Measurements from ENCODE around the gene PRKAR1B. TPM values are rescaled to one million over a fixed set of nuclear protein-coding genes. Genes with fewer than 3 reads are reported as not detected.

PRKAR1B gene
- total and polyA plus RNA-seq, 8 donors, result 4.5 to 45.8 (median 11.1) TPM

DNA sequence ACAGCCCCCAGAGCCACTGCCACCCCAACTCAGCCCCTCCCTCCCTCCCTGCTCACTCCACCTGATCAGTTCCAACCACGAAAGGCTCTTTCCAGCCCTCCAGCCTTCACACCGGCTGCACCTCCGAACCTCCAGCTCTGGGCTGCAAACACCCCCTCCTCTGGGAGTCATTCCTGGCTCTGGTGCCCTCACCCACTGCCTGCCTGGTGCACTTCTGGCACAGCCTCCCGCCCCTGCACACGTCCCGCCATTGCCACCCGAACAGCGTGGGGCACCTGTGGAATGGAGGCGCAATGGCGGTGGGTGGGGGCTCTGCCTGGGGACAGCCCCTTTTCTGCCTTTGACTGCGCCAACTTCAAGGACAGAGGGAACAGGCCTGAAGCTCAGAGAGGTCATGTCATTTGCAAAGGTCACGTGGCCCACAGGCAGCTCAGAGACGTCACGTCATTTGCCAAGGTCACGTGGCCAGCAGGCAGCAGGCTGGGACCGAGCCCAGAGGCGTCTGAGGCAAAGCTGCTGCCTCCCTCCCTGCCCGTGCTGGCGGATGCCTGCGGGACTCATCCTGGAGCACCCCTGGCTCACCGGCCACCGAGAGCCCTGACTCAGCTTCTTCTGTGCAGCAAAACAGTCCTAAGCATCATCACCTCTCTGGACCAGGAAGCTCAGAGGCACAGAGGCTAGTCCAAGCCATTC is 76.6 kb downstream of the PRKAR1B start:
- H3K9me3 ChIP-seq, result peaks cover 0 to 7% (median 0%) of the 10 kb centered on the region in 4 donors
- H3K36me3 ChIP-seq, result no peaks in the 10 kb centered on the region
- no peaks in the 10 kb centered on the region for H3K27me3 ChIP-seq
- no peak overlapping the region for H3K27ac ChIP-seq
- TF ChIP-seq, protein P1, sequence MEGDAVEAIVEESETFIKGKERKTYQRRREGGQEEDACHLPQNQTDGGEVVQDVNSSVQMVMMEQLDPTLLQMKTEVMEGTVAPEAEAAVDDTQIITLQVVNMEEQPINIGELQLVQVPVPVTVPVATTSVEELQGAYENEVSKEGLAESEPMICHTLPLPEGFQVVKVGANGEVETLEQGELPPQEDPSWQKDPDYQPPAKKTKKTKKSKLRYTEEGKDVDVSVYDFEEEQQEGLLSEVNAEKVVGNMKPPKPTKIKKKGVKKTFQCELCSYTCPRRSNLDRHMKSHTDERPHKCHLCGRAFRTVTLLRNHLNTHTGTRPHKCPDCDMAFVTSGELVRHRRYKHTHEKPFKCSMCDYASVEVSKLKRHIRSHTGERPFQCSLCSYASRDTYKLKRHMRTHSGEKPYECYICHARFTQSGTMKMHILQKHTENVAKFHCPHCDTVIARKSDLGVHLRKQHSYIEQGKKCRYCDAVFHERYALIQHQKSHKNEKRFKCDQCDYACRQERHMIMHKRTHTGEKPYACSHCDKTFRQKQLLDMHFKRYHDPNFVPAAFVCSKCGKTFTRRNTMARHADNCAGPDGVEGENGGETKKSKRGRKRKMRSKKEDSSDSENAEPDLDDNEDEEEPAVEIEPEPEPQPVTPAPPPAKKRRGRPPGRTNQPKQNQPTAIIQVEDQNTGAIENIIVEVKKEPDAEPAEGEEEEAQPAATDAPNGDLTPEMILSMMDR (IDR thresholded peaks at IDR 0.05), result no peak
- TF ChIP-seq POLR2A (IDR thresholded peaks at IDR 0.05), result no peak
- TF ChIP-seq EP300 (IDR thresholded peaks at IDR 0.05), result no peak
- TF ChIP-seq POLR2AphosphoS5 (IDR thresholded peaks at IDR 0.05), result no peak
- DNase-seq, result no peak
- no peaks in the 10 kb centered on the region for H3K4me1 ChIP-seq
- H3K4me3 ChIP-seq, result no peak overlapping the region
- 86 to 98% (median 91%) methylated on average over 11 to 22 of the region's 22 CpGs for WGBS, 5 donors
- intact Hi-C loops (cut with DNase I; ENCODE audit: low total_unique reads), result no loop called here

DNA sequence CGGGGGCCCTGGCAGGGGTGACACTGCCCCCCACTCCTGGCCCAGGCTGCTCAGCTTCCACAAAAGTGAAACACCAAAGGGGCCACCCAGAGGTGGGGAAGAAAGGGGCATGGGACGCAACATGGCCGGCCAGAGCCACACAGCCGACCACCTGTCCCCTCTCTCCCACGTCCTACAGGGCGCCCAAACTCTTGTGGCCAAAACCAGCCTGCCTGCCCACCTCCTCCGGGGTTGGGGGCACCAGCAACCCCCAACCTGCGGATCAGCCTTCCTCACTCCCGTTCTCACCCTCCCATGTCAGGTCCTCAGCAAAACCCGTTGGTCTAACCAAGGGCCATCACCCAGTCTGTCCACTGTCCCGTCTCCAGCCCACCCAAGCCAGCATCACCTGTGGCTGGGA is 80.1 kb downstream of the PRKAR1B start:
- no peak overlapping the region for H3K4me3 ChIP-seq
- no peak for DNase-seq
- no peak overlapping the region for H3K27ac ChIP-seq
- 94 to 98% (median 94%) methylated on average over 9 to 11 of the region's 11 CpGs for WGBS, 5 donors
- H3K9me3 ChIP-seq, result peaks cover 0 to 10% (median 3%) of the 10 kb centered on the region in 4 donors
- TF ChIP-seq, protein P1 (IDR thresholded peaks at IDR 0.05), result no peak
- TF ChIP-seq EP300 (IDR thresholded peaks at IDR 0.05) (no peak), POLR2AphosphoS5 (IDR thresholded peaks at IDR 0.05) (no peak), POLR2A (IDR thresholded peaks at IDR 0.05) (no peak)
- no peaks in the 10 kb centered on the region for H3K4me1 ChIP-seq
- H3K36me3 ChIP-seq, result peaks cover 0 to 4% (median 0%) of the 10 kb centered on the region in 4 donors
- no peaks in the 10 kb centered on the region for H3K27me3 ChIP-seq
- intact Hi-C loops (cut with DNase I; ENCODE audit: low total_unique reads), result no loop called here

DNA sequence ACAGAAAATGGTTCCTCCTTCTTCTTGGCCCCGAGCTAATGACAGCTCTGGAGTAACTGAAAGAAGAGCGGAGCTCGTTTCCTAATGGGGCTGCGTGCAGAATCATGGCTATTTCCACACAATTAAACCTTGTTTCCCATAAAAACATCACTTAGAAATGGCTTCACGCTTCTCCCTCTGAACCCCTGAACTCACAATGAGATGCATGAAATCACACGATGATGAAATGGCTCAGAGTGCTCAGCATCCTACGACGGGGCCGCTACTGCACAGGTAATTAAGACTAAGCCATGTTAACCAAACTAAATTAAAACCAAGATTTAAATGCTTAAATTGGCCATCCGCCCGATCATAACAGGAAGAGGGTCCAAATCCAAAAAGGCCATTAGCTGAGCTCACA is 80.6 kb downstream of the PRKAR1B start:
- Histone ChIP-seq H3K4me3 (no peak overlapping the region), H3K27me3 (no peaks in the 10 kb centered on the region), H3K4me1 (no peaks in the 10 kb centered on the region), H3K9me3 (peaks cover 0 to 9% (median 3%) of the 10 kb centered on the region in 4 donors), H3K27ac (no peak overlapping the region), H3K36me3 (peaks cover 0 to 4% (median 0%) of the 10 kb centered on the region in 4 donors)
- TF ChIP-seq POLR2A (IDR thresholded peaks at IDR 0.05), result no peak
- TF ChIP-seq EP300 (IDR thresholded peaks at IDR 0.05), result no peak
- TF ChIP-seq, protein P1 (IDR thresholded peaks at IDR 0.05), result no peak
- no peak for TF ChIP-seq POLR2AphosphoS5 (IDR thresholded peaks at IDR 0.05)
- 82 to 85% (median 84%) methylated on average over 11 of the region's 11 CpGs for WGBS, 5 donors
- intact Hi-C loops (cut with DNase I; ENCODE audit: low total_unique reads), result no loop called here
- DNase-seq, result no peak

DNA sequence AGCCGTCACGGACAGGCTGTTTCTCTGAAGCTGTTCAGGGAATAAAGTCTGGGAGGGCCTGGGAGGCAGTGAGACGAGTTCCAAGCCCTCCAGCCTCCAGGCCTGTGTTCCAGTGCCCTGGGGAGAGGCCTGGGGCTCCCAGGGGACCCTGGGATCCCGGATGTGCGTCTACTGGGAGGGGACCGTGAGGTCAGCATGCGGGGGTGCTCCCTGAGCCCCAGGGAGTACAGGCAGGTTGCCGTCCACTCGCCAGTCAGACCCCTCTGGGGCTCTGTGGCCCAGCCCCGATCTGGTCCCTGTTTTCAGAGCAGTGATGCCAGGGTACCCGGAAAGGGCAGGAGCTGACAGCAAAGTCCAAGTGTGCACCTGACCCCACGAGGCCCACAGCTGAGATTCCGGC is 81.5 kb downstream of the PRKAR1B start:
- Histone ChIP-seq H3K36me3 (peaks cover 0 to 4% (median 0%) of the 10 kb centered on the region in 4 donors), H3K27me3 (no peaks in the 10 kb centered on the region), H3K27ac (no peak overlapping the region), H3K9me3 (peaks cover 0 to 9% (median 3%) of the 10 kb centered on the region in 4 donors), H3K4me3 (no peak overlapping the region), H3K4me1 (no peaks in the 10 kb centered on the region)
- DNase-seq, result no peak
- WGBS, 5 donors, result 88 to 95% (median 93%) methylated on average over 8 to 13 of the region's 13 CpGs
- intact Hi-C loops (cut with DNase I; ENCODE audit: low total_unique reads), result no loop called here
- TF ChIP-seq POLR2A (IDR thresholded peaks at IDR 0.05) (no peak), EP300 (IDR thresholded peaks at IDR 0.05) (no peak), POLR2AphosphoS5 (IDR thresholded peaks at IDR 0.05) (no peak)
- TF ChIP-seq, protein P1 (IDR thresholded peaks at IDR 0.05), result no peak

All from stomach (tissue), 9 donors.